Endothelial cell of umbilical vein (primary cell): ENCODE data around the gene SLC39A11. TPM values are rescaled to one million over a fixed set of nuclear protein-coding genes. Genes with fewer than 3 reads are reported as not detected.

Experiments
- BruUV-seq: library from RNA; stranded (reverse); fragments of 400-500 nt; replicated peaks from 2 replicates; lab custom pipeline; 2021; lab: Mats Ljungman, UMichigan
- CTCF ChIA-PET: fragments of 300-600, 350-600 bp; sonication (Branson Sonifier 250); formaldehyde crosslinking; loops from one replicate; lab custom pipeline; 2021; ENCODE audit warnings: antibody characterized with exemption, inconsistent platforms; lab: Charles Lee
- POLR2A ChIA-PET: fragments of 300-600, 350-600 bp; sonication (Branson Sonifier 250); formaldehyde crosslinking; loops from one replicate; lab custom pipeline; 2021; ENCODE audit warnings: antibody characterized with exemption, inconsistent platforms; lab: Charles Lee
- DNase-seq: peaks from one replicate; pipeline ENCODE4 v3.0.0-alpha.2; 2011; ENCODE audit warnings: low read depth, low spot score
- FAIRE-seq: peaks from 2 replicates; lab custom pipeline; 2011; peaks lifted over from hg19 to GRCh38; lab: Jason Lieb, UNC
- H2AFZ ChIP-seq: 2 replicates; pipeline ENCODE4 v1.6.0; 2012; ENCODE audit warnings: low read depth, low read length, control low read depth, inconsistent platforms
- H3K27ac ChIP-seq: 2 replicates; pipeline ENCODE4 v1.5.1; 2011; ENCODE audit warnings: low read depth, mild to moderate bottlenecking, control low read depth, low read length, moderate library complexity; ENCODE audit not compliant: insufficient read depth
- H3K27me3 ChIP-seq, 2 experiments: 2 replicates each; pipeline versions ENCODE4 v1.6.0 to v1.6.1; 2011; ENCODE audit warnings: low read length in 2 of 2, mixed read lengths in 1 of 2; ENCODE audit not compliant: control insufficient read depth in 2 of 2, insufficient read depth in 2 of 2
- H3K36me3 ChIP-seq, 2 experiments: 2 replicates in 1 of 2; 3 replicates in 1 of 2; pipeline ENCODE4 v1.5.1; 2011; ENCODE audit warnings: low read length in 2 of 2, mild to moderate bottlenecking in 1 of 2, moderate library complexity in 1 of 2; ENCODE audit not compliant: control insufficient read depth in 2 of 2, insufficient read depth in 2 of 2; ENCODE audit errors: extremely low read depth in 1 of 2
- H3K4me1 ChIP-seq: 3 replicates; pipeline ENCODE4 v1.5.1; 2011; ENCODE audit warnings: mild to moderate bottlenecking, low read length; ENCODE audit not compliant: control insufficient read depth, insufficient read depth; ENCODE audit errors: extremely low read depth
- H3K4me2 ChIP-seq: 2 replicates; pipeline ENCODE4 v1.6.1; 2011; ENCODE audit warnings: low read length, control low read depth, mixed read lengths; ENCODE audit not compliant: insufficient read depth
- H3K4me3 ChIP-seq, 3 experiments: fragments of 200-600 bp in 1 of 3; sonication (generic), shearing (Covaris generic) in 1 of 3; replicated peaks in 1 of 3; 2 replicates each; pipeline ENCODE4 v1.5.1; 2011 to 2016; ENCODE audit warnings: control low read depth in 3 of 3, low read length in 3 of 3, mild to moderate bottlenecking in 2 of 3, inconsistent platforms in 1 of 3, low read depth in 1 of 3, moderate library complexity in 1 of 3; ENCODE audit not compliant: insufficient read depth in 1 of 3
- H3K79me2 ChIP-seq: 2 replicates; pipeline ENCODE4 v1.6.0; 2012; ENCODE audit warnings: low read length, inconsistent platforms; ENCODE audit not compliant: control insufficient read depth, insufficient read depth
- H3K9ac ChIP-seq: replicated peaks from 2 replicates; pipeline ENCODE3; 2011; ENCODE audit warnings: low read length, control low read depth; ENCODE audit not compliant: insufficient read depth; ENCODE audit errors: extremely low read depth
- H3K9me1 ChIP-seq: replicated peaks from 3 replicates; pipeline ENCODE4 v1.6.0; 2011; ENCODE audit warnings: mild to moderate bottlenecking, low read length; ENCODE audit not compliant: control insufficient read depth, insufficient read depth; ENCODE audit errors: extremely low read depth
- H3K9me3 ChIP-seq: replicated peaks from 2 replicates; pipeline ENCODE4 v1.5.1; 2012; ENCODE audit warnings: low read length, inconsistent platforms; ENCODE audit not compliant: control insufficient read depth, insufficient read depth
- H4K20me1 ChIP-seq: replicated peaks from 2 replicates; pipeline ENCODE3; 2011; ENCODE audit warnings: mild to moderate bottlenecking, low read length; ENCODE audit not compliant: control insufficient read depth, insufficient read depth; ENCODE audit errors: extremely low read depth
- CTCF ChIP-seq, 2 donors: IDR thresholded peaks; 1 replicate in 1 of 2; 2 replicates in 1 of 2; pipeline ENCODE4 v1.5.1; 2011; ENCODE audit warnings: low read length in 2 of 2, mild to moderate bottlenecking in 2 of 2, moderate library complexity in 2 of 2, control low read depth in 1 of 2, inconsistent platforms in 1 of 2, low read depth in 1 of 2; ENCODE audit not compliant: insufficient read depth in 1 of 2; ENCODE audit errors: extremely low read depth in 1 of 2
- EZH2 ChIP-seq: IDR thresholded peaks from 2 replicates; pipeline ENCODE4 v1.6.1; 2012; ENCODE audit warnings: borderline replicate concordance, low read depth, mild to moderate bottlenecking, moderate library complexity, low read length, inconsistent platforms; ENCODE audit not compliant: severe bottlenecking
- FOS ChIP-seq: IDR thresholded peaks from 2 replicates; pipeline ENCODE4 v1.6.1; 2011; ENCODE audit warnings: mild to moderate bottlenecking, low read length, moderate library complexity, borderline replicate concordance; ENCODE audit not compliant: insufficient read depth
- GATA2 ChIP-seq: IDR thresholded peaks from 2 replicates; pipeline ENCODE4 v1.7.0; 2011; ENCODE audit warnings: low read depth, mild to moderate bottlenecking, moderate library complexity, mixed read lengths, low read length; ENCODE audit not compliant: insufficient read length, insufficient read depth
- JUN ChIP-seq: IDR thresholded peaks from 2 replicates; pipeline ENCODE4 v1.6.1; 2011; ENCODE audit warnings: borderline replicate concordance, low read depth; ENCODE audit not compliant: insufficient read length, insufficient read depth
- MAX ChIP-seq: IDR thresholded peaks from 2 replicates; pipeline ENCODE4 v1.6.1; 2011; ENCODE audit not compliant: insufficient read depth, insufficient read length
- MYC ChIP-seq: IDR thresholded peaks from one replicate; pipeline ENCODE4 v1.6.1; 2011; ENCODE audit warnings: mild to moderate bottlenecking, low read depth, low read length
- POLR2AphosphoS5 ChIP-seq: IDR thresholded peaks from 2 replicates; pipeline ENCODE4 v1.6.1; 2012; ENCODE audit warnings: low read depth, mild to moderate bottlenecking, control low read depth, low read length, moderate library complexity; ENCODE audit not compliant: insufficient read depth
- dilution Hi-C: fragments of 300-500 bp; cut with MboI; formaldehyde crosslinking; loops from one replicate; pipeline ENCODE4 v1.15.0; 2019; ENCODE audit warnings: low sequenced_read_pairs; ENCODE audit not compliant: extremely low pct_ligation_motif_present
- intact Hi-C: fragments of 100-400 bp; cut with micrococcal nuclease; formaldehyde crosslinking; loops from one replicate; pipeline ENCODE4 v1.10.0; 2022
- polyA plus RNA-seq, 4 experiments: library from polyadenylated mRNA; depleted of rRNA in 3 of 4; stranded (reverse) in 3 of 4; unstranded in 1 of 4; fragments of >200 nt; gene quantifications; 2 replicates each; pipeline versions ENCODE4 v1.2.1 to v1.2.3, GENCODE V29; 2011 to 2012; ENCODE audit warnings: missing spikeins in 1 of 4
- total RNA-seq: library from RNA; stranded (reverse); gene quantifications from 2 replicates; pipeline ENCODE4 v1.2.3, GENCODE V29; 2021

The SLC39A11 gene
- total and polyA plus RNA-seq, 2 donors (not counting 3 experiments of a cell fraction or from before 2014, with no cell fraction given): 8.1 to 11.9 TPM

GRCh38 chr17:72952641-72953315, 139.7 kb downstream of the SLC39A11 start:
- H3K9ac ChIP-seq: no peak overlapping the region
- H3K27ac ChIP-seq: no peak overlapping the region
- H3K9me3 ChIP-seq: no peaks in the 10 kb centered on the region
- no peaks in the 10 kb centered on the region for H3K9me1 ChIP-seq
- H3K4me1 ChIP-seq: no peaks in the 10 kb centered on the region
- H3K36me3 ChIP-seq: no peaks in the 10 kb centered on the region
- ChIA-PET POLR2A (interaction anchor here (0.6 kb wide), 1 partner anchor 62 kb away, joined by 10 read pairs; no protein-coding TSS in a partner anchor), CTCF (interaction anchor here (0.7 kb wide), 1 partner anchor 14 kb away, joined by 3 read pairs; no protein-coding TSS in a partner anchor)
- FAIRE-seq: no peak
- DNase-seq: no peak
- no TSS peak for BruUV-seq
- no peak overlapping the region for H3K4me2 ChIP-seq
- TF ChIP-seq FOS (no peak), EZH2 (no peak), MYC (no peak), CTCF (IDR thresholded peaks at IDR 0.05; ENCODE audit: extremely low read depth in 1 of 2, insufficient read depth in 1 of 2, low read depth in 1 of 2, low read length in 2 of 2) (no peak), POLR2AphosphoS5 (no peak), GATA2 (no peak), JUN (no peak), MAX (no peak)
- H3K4me3 ChIP-seq: no peak overlapping the region
- no peaks in the 10 kb centered on the region for H3K27me3 ChIP-seq
- dilution Hi-C loops (no loop called here), intact Hi-C loops (no loop called here)
- H2AFZ ChIP-seq: no peak overlapping the region
- H4K20me1 ChIP-seq: no peaks in the 10 kb centered on the region
- no peaks in the 10 kb centered on the region for H3K79me2 ChIP-seq
